HuH-7.5 (cell line): ENCODE measurements around the gene OSTF1.

ENCODE experiments used
- DNase-seq: peaks from one replicate; pipeline ENCODE4 v3.0.0; 2011; ENCODE audit warnings: low spot score

OSTF1 gene

GRCh38 chr9:75085640-75086039 is 2.7 kb upstream of the OSTF1 start:
- no peak for DNase-seq

GRCh38 chr9:75086541-75087288 is 1.6 kb upstream of the OSTF1 start:
- no peak for DNase-seq

DNA sequence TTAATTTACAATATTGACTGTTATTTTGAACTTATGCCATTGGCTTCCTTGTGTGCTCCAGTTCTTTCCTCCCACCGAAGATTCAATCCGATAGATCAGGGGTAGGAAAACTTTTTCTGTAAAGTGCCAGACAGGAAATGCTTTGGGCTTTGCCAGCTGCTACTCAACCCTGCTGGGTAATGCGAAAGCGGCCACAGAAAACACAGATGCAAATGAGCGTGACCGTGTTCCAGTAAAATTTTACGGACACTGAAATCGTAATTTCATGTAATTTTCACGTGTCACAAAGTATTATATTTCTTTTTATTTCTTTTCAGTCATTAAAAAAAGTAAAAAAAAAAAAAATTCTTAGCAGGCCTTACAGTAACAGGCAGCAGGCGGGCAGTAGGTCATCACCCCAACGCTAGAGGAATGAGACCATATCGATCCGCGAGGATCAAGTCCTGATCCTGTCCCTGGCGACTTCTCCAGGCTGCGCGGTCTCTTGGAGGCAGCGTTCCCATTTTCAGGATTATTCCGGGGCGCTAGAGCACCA is 958 bp upstream of the OSTF1 start:
- no peak for DNase-seq

DNA sequence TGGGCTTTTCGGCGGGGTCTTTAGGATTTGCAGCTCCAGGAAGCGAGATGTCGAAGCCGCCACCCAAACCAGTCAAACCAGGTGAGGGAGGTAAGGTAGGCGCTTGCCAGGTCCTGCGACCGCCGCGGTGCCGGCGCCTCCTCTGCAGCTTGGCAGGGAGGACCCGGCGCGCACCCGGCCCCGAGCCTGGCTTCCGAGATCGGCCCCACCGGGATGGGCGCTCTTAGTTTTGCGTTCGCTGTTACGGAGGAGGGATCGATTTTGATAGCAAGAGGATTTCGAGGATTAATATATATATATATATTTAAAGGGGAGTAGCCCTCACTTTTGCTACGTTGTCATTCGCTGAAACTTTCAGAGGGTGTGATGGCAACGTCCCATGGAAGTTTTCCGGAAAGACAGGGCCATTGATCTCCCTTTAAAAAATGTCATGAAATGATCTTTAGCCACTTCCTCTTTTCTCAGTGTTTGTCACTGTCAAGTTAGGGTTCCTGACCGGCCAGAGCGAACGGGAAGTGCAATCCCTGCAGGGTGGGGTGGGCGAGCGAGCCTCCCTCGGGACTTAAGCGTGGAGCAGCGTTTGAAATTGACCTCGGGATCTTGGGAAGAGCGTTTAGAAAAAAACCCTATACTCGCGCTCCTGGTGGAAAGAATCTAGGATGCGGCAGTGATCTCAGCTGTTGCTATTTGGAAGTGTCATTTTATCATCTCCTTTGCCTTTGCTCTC is 495 bp downstream of the OSTF1 start:
- peak; percentile 31 for DNase-seq

- no peak for DNase-seq
Measured at GRCh38 chr9:75089373-75089766, 1.1 kb downstream of the OSTF1 start.

GRCh38 chr9:75090579-75090978 is 2.3 kb downstream of the OSTF1 start:
- no peak for DNase-seq

- DNase-seq, result no peak
Measured at GRCh38 chr9:75092766-75093165, 4.5 kb downstream of the OSTF1 start.

DNA sequence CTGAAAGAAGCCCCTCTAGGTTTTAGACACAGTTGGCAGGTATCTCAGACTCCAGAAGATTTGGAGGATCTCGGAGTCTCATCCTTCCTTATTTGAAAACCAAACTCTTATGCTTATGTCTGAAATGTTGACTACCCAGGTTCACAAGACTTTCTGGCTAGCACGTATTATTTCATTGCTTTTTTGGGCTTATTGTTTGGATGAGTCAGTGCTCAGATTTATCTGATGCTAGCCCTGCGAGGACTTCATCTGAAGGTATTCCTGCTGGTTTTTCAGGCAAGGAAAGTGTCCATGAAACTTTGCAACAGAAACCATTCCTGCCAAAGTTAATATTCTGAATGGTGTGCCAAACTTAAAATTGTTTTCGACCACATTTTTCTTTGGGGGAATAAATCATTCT is 8.5 kb downstream of the OSTF1 start:
- no peak for DNase-seq

DNA sequence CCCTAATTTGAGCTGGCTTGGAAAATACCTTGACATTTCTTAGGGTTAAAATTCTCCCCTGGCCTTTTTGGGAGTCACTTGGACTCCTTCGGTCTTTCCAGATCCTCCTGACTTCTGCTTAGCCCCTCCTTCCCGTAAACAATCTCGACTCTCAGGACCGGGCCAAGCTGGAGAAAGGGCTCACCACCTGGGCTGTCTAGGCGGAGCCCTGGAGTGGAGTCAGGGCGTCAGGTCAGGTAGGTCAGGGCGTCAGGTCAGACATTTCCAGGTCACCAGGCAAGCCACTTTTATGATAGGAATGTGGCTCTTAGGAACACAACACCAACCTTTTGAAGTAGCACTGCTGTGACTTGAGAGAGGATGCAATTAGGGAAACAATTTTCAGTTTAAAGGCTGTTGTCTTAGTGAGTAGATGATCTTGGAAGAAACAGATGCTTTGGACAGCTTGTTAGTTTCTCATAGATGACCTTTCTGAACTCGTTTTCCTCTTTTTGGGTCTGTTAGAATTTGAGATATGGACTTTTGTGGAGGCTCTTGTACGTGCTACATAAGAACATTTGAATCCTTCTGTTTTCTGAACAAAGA is 12.8 kb downstream of the OSTF1 start:
- DNase-seq, result no peak

DNA sequence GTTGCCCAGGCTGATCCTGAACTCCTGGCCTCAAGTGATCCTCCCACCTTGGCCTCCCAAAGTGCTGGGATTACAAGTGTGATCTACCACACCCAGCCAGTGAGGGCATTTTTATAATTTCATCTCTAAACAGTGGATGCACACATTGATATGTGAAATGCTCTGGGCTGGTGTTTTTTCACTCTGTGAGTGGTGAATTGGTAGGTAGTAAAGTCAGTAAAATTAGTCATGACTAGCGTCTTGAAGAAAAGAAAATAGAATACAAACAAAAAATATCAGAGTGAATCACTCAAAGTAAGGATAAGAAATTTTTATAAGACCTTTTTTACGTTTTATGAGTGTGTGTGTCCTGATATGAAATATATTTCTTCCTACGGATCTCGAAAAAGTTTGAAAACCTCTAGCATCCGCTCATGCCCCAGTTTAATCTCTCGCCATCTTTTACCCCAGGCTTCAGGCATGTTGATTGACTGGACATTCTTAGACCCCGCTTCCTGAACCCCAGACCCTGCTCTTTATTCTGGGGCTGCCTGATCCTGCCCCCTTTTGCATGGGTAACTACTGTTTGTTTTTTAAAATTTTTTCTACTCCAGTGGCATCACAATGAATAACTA is 14.0 kb downstream of the OSTF1 start:
- no peak for DNase-seq

DNA sequence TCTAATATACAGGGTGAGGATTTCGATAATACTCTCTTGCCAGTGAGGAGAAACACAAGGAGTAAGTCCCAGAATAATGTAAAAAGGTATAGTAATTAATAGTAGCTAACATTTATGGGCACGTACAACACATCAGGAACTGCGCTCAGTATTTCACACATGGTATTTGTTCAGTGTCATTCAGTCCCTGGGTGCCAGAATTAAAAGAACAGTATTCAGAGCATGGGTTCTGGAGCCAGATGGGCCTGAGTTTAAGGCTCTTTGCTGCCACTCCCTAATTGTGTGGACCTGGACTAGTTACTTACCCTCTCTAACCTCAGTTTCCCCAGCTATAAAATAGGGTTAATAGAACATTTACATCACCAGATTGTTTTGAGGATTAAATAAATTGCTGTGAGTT is 16.3 kb downstream of the OSTF1 start:
- DNase-seq, result no peak

- no peak for DNase-seq
Measured at GRCh38 chr9:75105019-75105540, 16.8 kb downstream of the OSTF1 start.

GRCh38 chr9:75105841-75106240 is 17.5 kb downstream of the OSTF1 start:
- no peak for DNase-seq

- no peak for DNase-seq
Measured at GRCh38 chr9:75106857-75107256, 18.5 kb downstream of the OSTF1 start.

DNA sequence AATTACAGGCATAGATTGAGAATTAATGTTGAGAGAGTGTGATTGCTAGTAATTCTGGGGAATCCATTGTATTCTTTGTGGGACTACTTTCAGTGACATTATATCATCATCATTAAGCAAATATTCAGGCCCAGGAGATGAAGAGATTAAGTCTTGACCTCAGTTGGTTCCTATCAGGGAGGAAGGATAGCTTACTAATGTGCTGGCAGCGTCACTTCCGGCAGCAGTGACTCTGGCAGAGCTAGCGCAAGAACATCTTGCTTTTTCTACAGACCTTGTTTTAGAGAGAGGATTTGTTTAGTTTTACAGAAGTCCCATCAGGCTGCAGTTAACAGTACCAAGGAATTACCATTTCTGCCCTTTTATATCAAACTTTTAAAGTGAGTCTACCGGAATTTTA is 20.3 kb downstream of the OSTF1 start:
- no peak for DNase-seq

DNA sequence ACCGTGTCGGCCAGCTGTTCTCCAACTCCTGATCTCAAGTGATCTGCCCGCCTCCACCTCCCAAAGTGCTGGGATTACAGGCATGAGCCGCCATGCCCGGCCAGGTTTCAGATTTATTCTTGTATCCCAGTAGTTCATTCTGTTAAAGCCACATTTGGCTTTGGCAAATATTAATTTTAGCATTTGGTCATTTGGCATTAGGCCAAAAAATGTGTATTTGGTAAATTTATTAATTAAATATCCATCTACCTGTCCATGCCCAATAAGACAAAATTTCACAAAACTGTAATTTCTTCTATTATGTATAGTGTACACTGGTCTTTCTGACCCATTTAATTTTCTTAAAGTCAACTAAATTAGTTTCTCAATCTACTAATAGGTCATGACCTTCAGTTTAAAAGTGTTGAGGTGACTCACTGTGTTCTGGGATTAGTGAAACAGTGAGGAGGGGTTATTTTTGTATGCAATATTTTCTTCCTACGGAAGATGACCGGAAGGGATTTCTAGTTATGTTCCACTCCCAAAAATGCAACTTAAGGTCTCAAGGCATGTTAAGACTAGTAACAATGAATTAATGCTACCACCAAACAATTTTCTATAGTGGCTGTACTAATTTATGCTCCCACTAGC is 21.0 kb downstream of the OSTF1 start:
- DNase-seq, result no peak

- DNase-seq, result no peak
Measured at GRCh38 chr9:75111019-75111622, 22.8 kb downstream of the OSTF1 start.

DNA sequence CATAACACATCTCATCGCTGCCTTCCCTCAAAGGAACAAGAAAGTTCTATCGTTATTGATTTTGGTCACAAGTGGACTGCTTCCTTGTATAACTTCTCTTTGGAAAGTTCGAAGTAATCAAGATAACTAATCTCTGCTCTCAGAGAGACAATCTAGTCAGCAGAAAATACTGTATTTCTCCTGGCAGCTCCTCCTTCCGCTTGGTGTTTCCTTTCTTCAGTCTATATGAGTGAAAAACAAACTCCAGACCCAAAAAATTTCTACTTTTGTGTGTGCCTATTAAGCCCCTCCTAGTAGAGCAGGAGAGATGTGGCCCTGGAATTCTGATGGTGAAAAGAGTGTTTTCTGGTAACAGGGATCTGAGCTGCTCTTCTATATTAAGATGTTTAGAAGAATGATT is 24.5 kb downstream of the OSTF1 start:
- DNase-seq, result no peak

GRCh38 chr9:75116306-75116705 is 28.0 kb downstream of the OSTF1 start:
- no peak for DNase-seq

DNA sequence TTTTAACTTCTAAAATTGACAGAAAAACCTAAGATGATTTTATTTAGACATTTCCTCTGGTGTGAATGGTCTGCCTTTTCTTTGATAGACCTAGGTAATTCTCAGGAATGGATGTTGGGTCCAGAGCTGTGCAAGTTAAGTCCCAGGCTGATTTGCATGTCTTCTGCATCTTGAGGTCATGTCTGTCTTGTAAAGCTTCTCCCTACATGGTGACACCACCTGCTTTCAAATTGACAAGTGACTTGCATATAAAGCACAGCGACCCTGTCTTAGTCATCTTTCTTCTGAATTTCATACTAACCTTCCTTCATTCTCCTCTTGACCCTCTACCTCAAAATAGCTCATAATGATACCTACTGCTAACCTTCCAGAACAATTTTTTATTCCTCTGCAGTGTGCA is 29.2 kb downstream of the OSTF1 start:
- no peak for DNase-seq

DNA sequence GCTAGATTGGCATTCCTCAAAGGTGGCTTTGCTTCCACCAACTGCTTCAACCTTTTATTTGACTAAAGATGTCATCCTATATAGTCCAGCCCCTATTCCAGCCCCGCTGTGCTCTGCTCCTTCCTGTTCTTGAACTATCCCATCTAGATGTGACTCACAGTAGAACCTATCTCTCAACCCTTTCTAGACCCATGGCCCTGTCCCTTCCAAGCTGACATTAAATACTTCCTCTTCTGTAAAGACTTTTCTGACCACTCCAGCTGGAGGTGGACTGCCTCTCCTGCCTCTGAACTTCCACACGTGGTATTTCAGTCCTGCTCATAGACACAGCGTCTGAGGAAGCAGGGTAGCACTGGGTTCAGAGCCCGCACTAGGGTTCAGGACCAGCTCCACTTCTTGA is 32.4 kb downstream of the OSTF1 start:
- no peak for DNase-seq
